H7 (cell line): ENCODE measurements around the gene INSYN2B. TPM values are rescaled to one million over a fixed set of nuclear protein-coding genes. Genes with fewer than 3 reads are reported as not detected.

ENCODE experiments used
- DNase-seq: peaks from one replicate; pipeline ENCODE4 v3.0.0; 2012
- H3K27me3 ChIP-seq: 2 replicates; pipeline ENCODE4 v1.6.0; 2011; ENCODE audit warnings: mild to moderate bottlenecking, low read length; ENCODE audit not compliant: control insufficient read depth, insufficient read depth
- H3K36me3 ChIP-seq: replicated peaks from 2 replicates; pipeline ENCODE4 v1.5.1; 2011; ENCODE audit warnings: low read length; ENCODE audit not compliant: control insufficient read depth, insufficient read depth
- H3K4me3 ChIP-seq: 2 replicates; pipeline ENCODE4 v1.5.1; 2011; ENCODE audit warnings: low read depth, mild to moderate bottlenecking, control low read depth, low read length, moderate library complexity; ENCODE audit not compliant: insufficient read depth
- total RNA-seq: library from RNA; depleted of rRNA; stranded (reverse); fragments of >200 nt; shearing (Covaris generic); gene quantifications from 2 replicates; pipeline ENCODE4 v1.2.3, GENCODE V29; 2014

The INSYN2B gene
- total RNA-seq, 1 experiment from 2014 or later = not detected

DNA sequence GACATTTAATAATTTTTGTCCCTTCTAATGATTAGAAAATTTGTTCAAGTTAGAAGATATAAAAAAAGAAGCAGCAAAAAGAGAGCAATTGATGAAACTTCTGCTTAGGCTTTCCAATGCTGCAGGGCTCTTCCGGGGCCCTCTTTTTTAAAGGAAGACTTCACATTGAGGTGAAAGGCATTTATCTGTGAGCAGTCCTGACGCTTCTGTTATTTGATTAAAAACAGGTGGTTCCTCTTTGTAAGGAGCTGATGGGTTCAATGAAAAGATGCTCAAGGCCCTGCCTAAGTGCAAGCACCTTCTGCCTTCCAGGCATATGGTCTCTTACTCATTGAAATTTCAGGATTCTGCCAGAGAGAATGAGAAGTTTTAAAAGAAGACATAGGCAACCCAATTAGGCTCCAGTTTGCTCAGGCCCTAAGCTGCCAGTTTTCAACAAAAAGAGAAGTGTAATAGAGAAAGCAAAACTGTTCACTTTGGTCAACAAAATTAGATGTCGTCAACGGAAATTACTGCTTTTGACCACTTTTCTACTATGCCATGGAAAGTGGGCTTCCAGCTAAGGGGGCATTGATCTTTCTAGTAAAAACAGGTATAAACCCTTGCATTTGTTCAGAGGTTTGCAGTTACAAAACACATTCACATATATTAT lies 100.2 kb downstream of the INSYN2B start:
- DNase-seq = no peak
- Histone ChIP-seq H3K4me3 (no peak overlapping the region), H3K36me3 (no peaks in the 10 kb centered on the region), H3K27me3 (no peaks in the 10 kb centered on the region)

DNA sequence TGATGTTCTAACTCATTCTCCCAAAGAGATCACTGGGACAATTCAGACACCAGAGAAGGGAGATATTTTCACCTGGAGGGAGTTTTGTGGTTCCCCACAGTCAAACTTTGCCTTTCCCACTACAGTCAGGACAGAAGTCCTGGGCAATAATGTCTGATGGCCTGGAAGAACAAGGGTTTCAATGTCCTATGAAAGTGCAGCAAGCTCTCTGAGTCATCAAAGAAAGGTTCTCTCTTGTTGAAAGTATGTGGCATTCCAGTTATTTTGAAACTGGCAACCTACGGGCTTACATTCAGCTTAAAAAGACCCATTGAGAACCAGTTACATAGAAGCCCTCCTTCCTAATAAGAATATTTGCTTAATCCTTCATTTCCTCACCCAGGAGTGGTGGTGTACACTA lies 103.9 kb downstream of the INSYN2B start:
- Histone ChIP-seq H3K36me3 (no peaks in the 10 kb centered on the region), H3K4me3 (no peak overlapping the region), H3K27me3 (no peaks in the 10 kb centered on the region)
- DNase-seq = no peak

DNA sequence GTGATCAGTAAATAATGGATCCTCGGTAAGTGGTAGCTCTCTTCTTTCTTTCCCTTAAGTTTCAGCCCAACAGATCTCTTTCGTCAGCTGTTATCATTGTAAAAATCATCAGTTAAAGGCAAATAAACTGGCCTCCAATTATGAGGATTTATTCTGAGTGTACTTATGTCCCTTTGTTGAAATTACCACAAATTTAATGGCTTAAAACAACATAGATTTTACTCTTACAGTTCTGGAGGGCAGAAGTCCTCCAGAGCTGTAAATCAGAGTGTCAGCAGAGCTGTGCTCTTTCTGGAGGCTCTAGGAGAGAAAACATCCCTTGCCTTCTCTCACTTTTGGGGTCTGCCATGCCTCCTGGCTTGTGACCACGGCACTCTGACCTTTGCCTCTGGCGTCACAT lies 104.6 kb downstream of the INSYN2B start:
- DNase-seq = no peak
- Histone ChIP-seq H3K36me3 (no peaks in the 10 kb centered on the region), H3K4me3 (no peak overlapping the region), H3K27me3 (no peaks in the 10 kb centered on the region)

DNA sequence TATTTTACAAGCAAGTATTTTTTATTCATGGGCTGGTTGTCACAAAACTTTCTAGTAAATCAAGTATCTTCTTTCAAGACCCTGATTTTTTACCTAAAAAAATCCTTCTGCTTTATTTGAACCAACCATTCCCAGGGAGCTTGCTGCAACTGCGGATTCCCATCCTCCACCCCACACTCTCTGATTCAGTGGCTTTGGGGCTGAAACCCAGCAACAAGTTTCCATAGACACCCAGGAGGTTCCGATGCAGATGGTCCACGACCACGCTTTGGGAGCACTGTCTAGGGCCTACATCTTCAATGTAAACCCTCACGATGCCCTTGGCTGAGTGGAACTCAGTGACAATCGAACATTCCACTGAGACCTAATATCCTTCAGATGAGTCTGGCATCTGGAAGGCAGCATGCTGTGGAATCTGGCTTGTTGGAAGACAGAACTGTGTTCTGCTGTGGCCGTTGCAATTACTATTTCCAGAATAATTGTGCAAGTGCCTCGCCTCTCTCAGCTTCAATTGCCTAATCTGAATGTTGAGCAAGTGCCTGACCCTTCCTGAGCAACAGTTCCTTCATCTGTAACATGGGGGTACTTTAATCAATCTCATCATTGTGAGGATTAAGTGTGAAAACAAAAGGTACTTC lies 105.1 kb downstream of the INSYN2B start:
- no peaks in the 10 kb centered on the region for H3K36me3 ChIP-seq
- H3K4me3 ChIP-seq = no peak overlapping the region
- no peak for DNase-seq
- no peaks in the 10 kb centered on the region for H3K27me3 ChIP-seq

DNA sequence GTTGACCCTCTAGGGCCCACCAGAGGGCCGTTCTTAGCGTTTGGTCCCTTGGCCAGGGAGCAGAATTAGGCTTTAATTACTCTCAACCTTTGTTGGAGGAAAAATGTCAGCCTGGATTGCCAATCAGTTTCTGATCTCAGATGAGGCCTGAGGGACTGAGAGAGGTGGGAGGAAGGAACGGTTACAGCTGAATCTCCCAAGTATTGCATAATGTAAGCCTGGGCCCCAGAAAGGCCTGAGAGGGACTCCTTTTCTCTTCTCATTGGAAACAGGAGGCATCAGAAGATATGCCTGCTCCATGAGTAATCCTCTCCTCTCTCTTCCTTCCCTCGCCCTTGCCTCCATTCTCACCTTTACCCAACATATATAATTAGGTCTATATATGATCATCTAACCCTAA lies 105.7 kb downstream of the INSYN2B start:
- no peak for DNase-seq

DNA sequence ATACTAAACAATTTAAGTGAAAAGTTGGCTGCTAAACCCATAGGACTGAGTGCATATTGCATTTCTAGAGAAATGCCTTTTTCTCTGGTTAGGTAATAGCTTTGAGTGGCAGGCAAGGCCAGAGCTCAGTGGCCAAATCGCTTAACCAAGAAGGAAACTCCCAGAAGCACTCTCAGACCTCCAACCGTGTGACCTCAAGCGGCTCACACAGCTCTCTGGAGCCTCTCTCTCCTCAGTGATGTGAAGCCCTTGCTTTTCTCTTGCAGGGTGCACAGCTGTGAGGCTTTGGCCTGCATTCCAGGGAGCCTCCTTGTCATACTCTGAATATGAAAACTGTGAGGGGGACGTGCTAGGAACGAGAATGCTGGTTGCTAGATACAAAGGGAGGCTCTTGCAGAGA lies 106.7 kb downstream of the INSYN2B start:
- Histone ChIP-seq H3K4me3 (no peak overlapping the region), H3K27me3 (no peaks in the 10 kb centered on the region), H3K36me3 (no peaks in the 10 kb centered on the region)
- DNase-seq = peak; percentile 3

More for the DNA sequence above, 105.7 kb downstream of the INSYN2B start:
- Histone ChIP-seq H3K27me3 (no peaks in the 10 kb centered on the region), H3K36me3 (no peaks in the 10 kb centered on the region), H3K4me3 (no peak overlapping the region)

DNA sequence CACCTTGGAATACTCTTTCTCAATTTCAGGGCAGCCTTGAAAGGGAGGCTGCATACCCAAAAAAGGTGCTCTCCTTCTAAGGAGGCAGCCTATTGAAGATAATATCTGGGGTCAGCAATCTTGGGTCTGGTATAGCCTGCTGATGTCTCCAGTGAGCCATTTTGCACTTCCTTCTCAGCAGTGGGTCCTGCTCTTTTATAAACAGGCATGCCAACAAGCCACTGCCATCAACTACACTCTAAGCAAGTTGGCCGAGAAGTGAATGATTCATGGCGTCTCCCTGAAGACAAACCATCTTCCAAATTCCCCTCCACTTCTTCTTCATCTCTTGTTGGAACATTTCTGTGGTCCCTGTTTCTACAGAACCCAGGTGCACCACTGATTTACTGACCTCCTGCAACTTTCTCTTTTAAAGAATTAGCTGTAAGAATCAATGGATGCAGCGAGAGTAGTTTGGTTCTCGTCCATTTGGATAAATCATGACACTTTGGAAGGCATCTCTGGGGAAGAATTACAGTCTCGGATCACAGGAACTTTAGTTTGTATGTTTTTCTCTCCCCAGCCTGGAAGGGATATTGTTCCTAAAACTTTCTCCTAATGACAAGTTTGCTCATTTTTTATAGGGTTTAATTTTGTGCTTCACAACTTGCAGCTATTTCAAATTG lies 108.3 kb downstream of the INSYN2B start:
- Histone ChIP-seq H3K27me3 (no peaks in the 10 kb centered on the region), H3K36me3 (no peaks in the 10 kb centered on the region), H3K4me3 (no peak overlapping the region)
- DNase-seq = no peak

DNA sequence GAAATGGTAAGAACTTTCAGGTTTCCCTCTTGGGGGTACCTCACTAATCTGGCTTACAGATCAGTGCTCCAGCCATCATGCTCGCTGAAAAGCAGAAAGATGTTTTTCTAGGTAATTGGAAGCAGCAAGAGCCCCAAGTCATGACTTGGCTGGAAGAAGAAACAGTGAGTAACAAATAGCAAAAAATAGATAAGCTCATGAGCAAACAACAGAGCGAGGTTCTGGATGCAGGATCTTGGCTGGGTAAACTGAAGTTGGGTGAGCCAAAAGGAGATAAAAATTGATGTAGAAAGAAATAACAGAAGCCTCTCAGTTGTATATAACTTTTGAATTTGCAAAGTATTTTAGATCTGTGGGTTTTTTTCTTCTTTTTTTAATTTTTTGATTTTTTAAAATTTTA lies 110.1 kb downstream of the INSYN2B start:
- Histone ChIP-seq H3K4me3 (no peak overlapping the region), H3K36me3 (no peaks in the 10 kb centered on the region), H3K27me3 (no peaks in the 10 kb centered on the region)
- DNase-seq = no peak

DNA sequence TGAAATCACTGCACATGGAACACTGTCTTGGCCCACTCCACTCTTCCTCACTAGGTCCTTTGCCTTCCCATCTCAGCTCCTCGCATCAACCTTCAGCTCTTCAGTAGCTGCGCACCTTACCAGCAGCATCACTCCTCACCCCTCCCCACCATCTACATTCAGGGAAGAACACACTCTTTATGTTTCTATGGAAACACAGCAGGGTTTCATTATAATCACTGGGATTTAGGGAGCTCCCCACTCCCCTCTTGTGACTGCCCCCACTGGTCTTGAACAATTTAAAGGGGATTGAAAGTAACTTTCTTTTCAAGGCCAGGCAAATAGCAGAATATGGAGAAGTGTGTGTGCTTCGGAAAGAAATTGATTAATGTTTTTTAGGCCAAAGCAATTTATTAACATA lies 111.2 kb downstream of the INSYN2B start:
- no peak overlapping the region for H3K4me3 ChIP-seq
- DNase-seq = no peak
- H3K27me3 ChIP-seq = no peaks in the 10 kb centered on the region
- no peaks in the 10 kb centered on the region for H3K36me3 ChIP-seq

DNA sequence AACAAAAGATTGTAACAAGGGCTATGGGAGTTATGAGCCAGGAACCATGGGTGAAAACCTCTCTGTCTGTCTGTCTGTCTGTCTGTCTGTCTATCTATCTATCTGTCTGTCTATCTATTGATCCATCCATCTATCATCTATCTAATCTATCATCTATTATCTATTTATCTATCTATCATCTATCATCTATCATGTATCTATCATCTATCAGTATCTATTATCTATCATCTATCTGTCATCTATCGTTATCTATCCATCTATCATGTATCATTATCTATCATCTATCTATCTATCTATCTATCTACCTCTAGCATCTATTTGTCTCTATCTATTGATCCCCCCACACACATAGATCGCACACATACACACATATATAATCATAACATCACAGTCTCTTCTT lies 112.9 kb downstream of the INSYN2B start:
- Histone ChIP-seq H3K27me3 (no peaks in the 10 kb centered on the region), H3K36me3 (no peaks in the 10 kb centered on the region), H3K4me3 (no peak overlapping the region)
- no peak for DNase-seq

DNA sequence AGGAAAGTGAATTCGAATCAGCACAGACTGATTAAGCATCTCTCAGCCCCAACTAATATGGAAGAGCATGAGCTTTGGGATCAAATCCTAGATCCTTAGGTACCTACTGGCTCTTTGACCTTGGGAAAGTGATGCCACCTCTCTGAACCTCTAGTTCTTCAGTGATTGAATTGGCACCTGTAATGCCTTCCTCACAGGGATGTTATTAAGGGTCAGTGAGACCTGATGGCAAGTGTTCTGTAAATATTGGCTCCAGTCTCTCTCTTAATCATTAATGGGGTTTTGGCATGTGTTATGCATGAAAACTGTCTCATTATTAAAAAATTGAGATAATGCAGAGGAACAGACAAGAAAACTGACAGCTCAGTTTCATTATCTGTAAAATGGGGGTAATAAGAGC lies 115.8 kb downstream of the INSYN2B start:
- no peaks in the 10 kb centered on the region for H3K36me3 ChIP-seq
- H3K27me3 ChIP-seq = no peaks in the 10 kb centered on the region
- H3K4me3 ChIP-seq = no peak overlapping the region
- DNase-seq = no peak

DNA sequence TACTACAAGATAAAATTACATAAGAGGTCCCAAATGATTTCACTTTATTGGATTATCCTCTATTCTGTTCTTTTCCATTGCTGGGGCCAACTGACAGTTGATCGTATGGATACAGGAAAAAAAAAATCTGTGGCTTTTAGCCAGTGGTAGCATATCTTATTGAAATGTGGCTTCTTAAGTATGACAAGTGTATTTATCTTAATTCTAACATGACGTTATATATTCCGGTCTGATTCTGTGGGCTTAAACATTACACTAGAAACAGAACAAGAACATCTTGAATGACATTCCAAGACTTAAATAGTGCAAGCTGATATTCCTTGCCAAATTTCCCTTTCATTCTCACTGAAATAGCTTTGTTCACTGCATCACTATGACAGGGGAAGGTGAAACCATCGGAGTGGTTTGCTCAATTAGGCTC lies 117.9 kb downstream of the INSYN2B start:
- Histone ChIP-seq H3K27me3 (no peaks in the 10 kb centered on the region), H3K36me3 (no peaks in the 10 kb centered on the region), H3K4me3 (no peak overlapping the region)
- DNase-seq = no peak

DNA sequence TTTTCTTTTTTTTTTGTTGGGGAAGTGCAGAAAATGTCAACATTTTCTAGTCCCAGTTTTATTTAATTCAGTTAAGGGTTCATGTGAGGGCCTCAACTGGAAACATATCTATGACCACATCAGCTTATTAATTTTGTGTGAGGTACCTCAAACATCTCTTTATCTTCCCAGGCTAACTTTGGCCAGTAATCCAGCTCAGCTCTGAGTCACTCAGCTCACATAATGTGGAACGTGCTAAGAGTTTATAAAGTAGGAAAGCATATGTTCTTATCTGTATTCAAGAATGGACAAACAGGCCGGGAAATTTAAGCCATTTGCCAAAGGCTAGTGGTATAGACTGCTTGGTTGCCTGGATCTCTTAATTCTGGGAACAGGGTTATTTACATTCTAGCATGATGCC lies 118.4 kb downstream of the INSYN2B start:
- Histone ChIP-seq H3K4me3 (no peak overlapping the region), H3K27me3 (no peaks in the 10 kb centered on the region), H3K36me3 (no peaks in the 10 kb centered on the region)
- DNase-seq = no peak

DNA sequence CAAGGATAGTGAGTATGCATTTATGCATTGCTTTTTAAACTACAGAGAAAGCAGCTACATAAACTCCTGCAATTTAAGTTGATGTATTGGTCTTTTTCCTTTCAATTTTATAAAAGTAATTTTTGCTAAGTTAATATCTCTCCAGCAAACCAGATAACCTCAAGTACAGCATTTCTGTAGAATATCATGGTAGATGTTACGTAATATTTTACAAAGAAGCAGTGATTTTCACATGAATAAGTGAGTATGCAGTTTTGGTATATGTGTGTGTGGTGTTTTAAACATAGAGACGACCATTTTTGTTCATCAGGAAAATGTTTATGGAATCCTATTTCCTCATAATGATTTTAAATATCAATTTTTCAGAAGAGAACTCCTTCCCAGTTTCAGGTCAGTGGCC lies 118.9 kb downstream of the INSYN2B start:
- H3K27me3 ChIP-seq = no peaks in the 10 kb centered on the region
- H3K4me3 ChIP-seq = no peak overlapping the region
- no peaks in the 10 kb centered on the region for H3K36me3 ChIP-seq
- DNase-seq = no peak

DNA sequence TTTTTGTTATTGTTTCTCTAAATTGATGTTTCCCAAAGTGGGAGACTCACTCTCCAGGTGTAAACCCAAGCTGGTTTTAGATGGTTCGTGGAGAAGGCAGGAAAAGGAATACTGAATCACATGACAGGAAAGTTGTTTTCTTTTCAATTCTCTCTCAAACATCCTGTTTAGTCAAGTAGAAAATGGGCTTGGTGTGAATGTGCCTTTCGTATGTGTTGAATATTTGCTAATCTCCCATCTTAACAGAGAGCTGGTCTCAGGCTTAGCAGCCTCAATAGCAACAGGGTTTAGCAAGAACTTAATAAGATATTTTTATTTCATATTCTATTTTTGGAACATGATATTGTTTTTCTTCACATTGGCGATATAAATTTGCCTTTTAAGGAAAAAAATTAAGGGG lies 119.7 kb downstream of the INSYN2B start:
- no peaks in the 10 kb centered on the region for H3K36me3 ChIP-seq
- no peak overlapping the region for H3K4me3 ChIP-seq
- no peak for DNase-seq
- H3K27me3 ChIP-seq = no peaks in the 10 kb centered on the region
